ENCODE data around the gene UBE2QL1. TPM values are rescaled to one million over a fixed set of nuclear protein-coding genes. Genes with fewer than 3 reads are reported as not detected.

UBE2QL1 gene
- total RNA-seq, 1 experiment from 2014 or later = not detected

GRCh38 chr5:6452622-6453504, 4.2 kb downstream of the UBE2QL1 start:
- no peaks in the 10 kb centered on the region for H3K9me3 ChIP-seq
- Mint-ChIP-seq H3K27me3 (ENCODE audit: insufficient read depth, unreplicated experiment) (peaks cover 29% of the 10 kb centered on the region), H3K9me3 (ENCODE audit: unreplicated experiment) (no peaks in the 10 kb centered on the region), H3K4me1 (ENCODE audit: low read depth, unreplicated experiment) (peaks cover 9% of the 10 kb centered on the region), H3K4me3 (ENCODE audit: unreplicated experiment) (no peak overlapping the region), H3K27ac (ENCODE audit: unreplicated experiment) (no peak overlapping the region), H3K36me3 (ENCODE audit: insufficient read depth, unreplicated experiment) (no peaks in the 10 kb centered on the region)
- ChIA-PET POLR2A (no interaction called here), CTCF (no interaction called here)
- peaks cover 4% of the 10 kb centered on the region for H3K4me1 ChIP-seq
- H3K27me3 ChIP-seq (replicated peaks; ENCODE audit: control insufficient read depth, insufficient read depth, low read length) = peaks cover 2% of the 10 kb centered on the region; the same call in 1 of the 2 replicates
- H3K36me3 ChIP-seq (ENCODE audit: control insufficient read depth, insufficient read depth, low read length) = no peaks in the 10 kb centered on the region
- intact Hi-C loops (cut with micrococcal nuclease; ENCODE audit: unreplicated experiment) = no loop called here
- BruUV-seq (replicated peaks) = no TSS peak
- no peak overlapping the region for H3K4me3 ChIP-seq (ENCODE audit: low read depth, low read length)
- TF ChIP-seq, protein P1, sequence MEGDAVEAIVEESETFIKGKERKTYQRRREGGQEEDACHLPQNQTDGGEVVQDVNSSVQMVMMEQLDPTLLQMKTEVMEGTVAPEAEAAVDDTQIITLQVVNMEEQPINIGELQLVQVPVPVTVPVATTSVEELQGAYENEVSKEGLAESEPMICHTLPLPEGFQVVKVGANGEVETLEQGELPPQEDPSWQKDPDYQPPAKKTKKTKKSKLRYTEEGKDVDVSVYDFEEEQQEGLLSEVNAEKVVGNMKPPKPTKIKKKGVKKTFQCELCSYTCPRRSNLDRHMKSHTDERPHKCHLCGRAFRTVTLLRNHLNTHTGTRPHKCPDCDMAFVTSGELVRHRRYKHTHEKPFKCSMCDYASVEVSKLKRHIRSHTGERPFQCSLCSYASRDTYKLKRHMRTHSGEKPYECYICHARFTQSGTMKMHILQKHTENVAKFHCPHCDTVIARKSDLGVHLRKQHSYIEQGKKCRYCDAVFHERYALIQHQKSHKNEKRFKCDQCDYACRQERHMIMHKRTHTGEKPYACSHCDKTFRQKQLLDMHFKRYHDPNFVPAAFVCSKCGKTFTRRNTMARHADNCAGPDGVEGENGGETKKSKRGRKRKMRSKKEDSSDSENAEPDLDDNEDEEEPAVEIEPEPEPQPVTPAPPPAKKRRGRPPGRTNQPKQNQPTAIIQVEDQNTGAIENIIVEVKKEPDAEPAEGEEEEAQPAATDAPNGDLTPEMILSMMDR (IDR thresholded peaks at IDR 0.05; ENCODE audit: insufficient read depth in 1 of 2, low read depth in 1 of 2, low read length in 1 of 2, severe bottlenecking in 1 of 2, unreplicated experiment in 1 of 2) = no peak
- no peak for DNase-seq

GRCh38 chr5:6453937-6454560, 5.4 kb downstream of the UBE2QL1 start:
- Mint-ChIP-seq H3K36me3 (ENCODE audit: insufficient read depth, unreplicated experiment) (no peaks in the 10 kb centered on the region), H3K27me3 (ENCODE audit: insufficient read depth, unreplicated experiment) (peaks cover 30% of the 10 kb centered on the region), H3K4me1 (ENCODE audit: low read depth, unreplicated experiment) (peaks cover 8% of the 10 kb centered on the region), H3K27ac (ENCODE audit: unreplicated experiment) (no peak overlapping the region), H3K9me3 (ENCODE audit: unreplicated experiment) (no peaks in the 10 kb centered on the region), H3K4me3 (ENCODE audit: unreplicated experiment) (no peak overlapping the region)
- Histone ChIP-seq H3K27me3 (replicated peaks; ENCODE audit: control insufficient read depth, insufficient read depth, low read length) (peaks cover 2% of the 10 kb centered on the region; the same call in 1 of the 2 replicates), H3K36me3 (ENCODE audit: control insufficient read depth, insufficient read depth, low read length) (no peaks in the 10 kb centered on the region), H3K4me3 (ENCODE audit: low read depth, low read length) (no peak overlapping the region), H3K4me1 (peaks cover 1% of the 10 kb centered on the region), H3K9me3 (no peaks in the 10 kb centered on the region)
- ChIA-PET CTCF (no interaction called here), POLR2A (no interaction called here)
- no peak for DNase-seq
- TF ChIP-seq, protein P1 (IDR thresholded peaks at IDR 0.05; ENCODE audit: insufficient read depth in 1 of 2, low read depth in 1 of 2, low read length in 1 of 2, severe bottlenecking in 1 of 2, unreplicated experiment in 1 of 2) = no peak
- intact Hi-C loops (cut with micrococcal nuclease; ENCODE audit: unreplicated experiment) = no loop called here
- no TSS peak for BruUV-seq (replicated peaks)

GRCh38 chr5:6454628-6455053, 6.0 kb downstream of the UBE2QL1 start:
- Mint-ChIP-seq H3K4me1 (ENCODE audit: low read depth, unreplicated experiment) (peaks cover 2% of the 10 kb centered on the region), H3K36me3 (ENCODE audit: insufficient read depth, unreplicated experiment) (no peaks in the 10 kb centered on the region), H3K27me3 (ENCODE audit: insufficient read depth, unreplicated experiment) (peaks cover 28% of the 10 kb centered on the region), H3K27ac (ENCODE audit: unreplicated experiment) (no peak overlapping the region), H3K4me3 (ENCODE audit: unreplicated experiment) (no peak overlapping the region), H3K9me3 (ENCODE audit: unreplicated experiment) (no peaks in the 10 kb centered on the region)
- TF ChIP-seq, protein P1 (IDR thresholded peaks at IDR 0.05; ENCODE audit: insufficient read depth in 1 of 2, low read depth in 1 of 2, low read length in 1 of 2, severe bottlenecking in 1 of 2, unreplicated experiment in 1 of 2) = no peak
- Histone ChIP-seq H3K4me1 (no peaks in the 10 kb centered on the region), H3K4me3 (ENCODE audit: low read depth, low read length) (no peak overlapping the region), H3K36me3 (ENCODE audit: control insufficient read depth, insufficient read depth, low read length) (no peaks in the 10 kb centered on the region), H3K9me3 (no peaks in the 10 kb centered on the region), H3K27me3 (replicated peaks; ENCODE audit: control insufficient read depth, insufficient read depth, low read length) (no peaks in the 10 kb centered on the region; the same call in 1 of the 2 replicates)
- POLR2A ChIA-PET = no interaction called here
- CTCF ChIA-PET = no interaction called here
- DNase-seq = no peak
- intact Hi-C loops (cut with micrococcal nuclease; ENCODE audit: unreplicated experiment) = no loop called here
- no TSS peak for BruUV-seq (replicated peaks)
